ENCODE results near the gene YIPF3.

DNA sequence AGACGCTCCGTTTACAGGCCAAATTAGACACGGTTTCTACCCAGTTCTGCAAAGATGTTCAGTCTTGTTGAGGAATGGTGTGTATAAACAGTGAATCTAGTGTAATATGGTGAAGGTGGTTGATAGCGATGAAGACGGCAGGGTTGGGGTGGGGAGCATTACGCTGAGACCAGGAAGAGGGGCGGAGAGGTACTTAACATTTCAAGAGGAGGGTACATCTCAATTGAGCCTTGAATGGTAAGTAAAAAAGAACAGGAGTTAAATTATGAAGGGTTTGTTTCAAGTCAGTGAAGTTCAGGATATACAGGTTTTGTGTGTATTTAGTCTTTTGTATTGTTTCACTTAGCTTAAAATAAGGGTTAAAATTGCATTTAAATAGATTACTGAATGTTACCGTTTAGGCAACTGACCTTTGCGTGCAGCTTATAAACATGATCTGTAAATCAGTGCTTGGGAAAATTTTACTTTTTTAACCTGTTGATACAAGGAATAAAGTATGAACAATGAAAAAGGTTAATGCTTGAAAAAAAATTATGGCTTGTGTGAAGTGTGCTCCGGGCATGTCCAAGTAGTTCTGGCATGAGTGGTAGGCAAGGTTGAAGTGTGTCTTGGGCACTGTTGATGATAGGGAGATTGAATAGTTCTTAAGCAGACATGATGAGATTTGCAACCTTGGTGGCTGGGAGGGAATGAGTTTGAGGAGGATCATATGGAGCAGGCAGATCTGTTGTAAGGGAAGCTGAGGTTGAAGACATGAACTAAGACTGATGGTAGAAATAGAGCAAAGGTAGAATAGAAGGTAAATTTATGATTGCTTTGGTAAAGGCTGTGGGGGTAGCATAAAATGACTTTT lies 1.0 kb upstream of the YIPF3 start:
- no peak for TF ChIP-seq POLR2AphosphoS5 (IDR thresholded peaks at IDR 0.05; ENCODE audit: low read depth, low read length)
- TF ChIP-seq POLR2A (IDR thresholded peaks at IDR 0.05; ENCODE audit: low read depth, low read length), result no peak
- TF ChIP-seq TAF1 (IDR thresholded peaks at IDR 0.05; ENCODE audit: low read depth, low read length), result no peak
